SK-N-SH treated with all-trans-retinoic acid at 6 μM for 48 hours (cell line): ENCODE measurements around the gene TVP23A.
A peak's percentile ranks its signal among the peaks of the same experiment; 100 is the strongest.

Experiments used
- ATAC-seq: fragments of 200-7000 bp; cut with Tn5 transposase; 3 replicates; pipeline ENCODE4 v1.9.1; 2020; ENCODE audit warnings: mild to moderate bottlenecking, moderate library complexity
- ARNTL ChIP-seq: fragments of 450-650 bp; formaldehyde crosslinking; IDR thresholded peaks from 2 replicates; pipeline ENCODE4 v1.5.0; 2020; ENCODE audit warnings: low read depth, mild to moderate bottlenecking, moderate library complexity, borderline replicate concordance
- BACH2 ChIP-seq: fragments of 250-450 bp; sonication (Bioruptor Pico); IDR thresholded peaks from 2 replicates; pipeline ENCODE4 v1.9.0; 2021; ENCODE audit warnings: mild to moderate bottlenecking, borderline replicate concordance
- CREB5 ChIP-seq: fragments of 250-450 bp; sonication (Bioruptor Pico); IDR thresholded peaks from 2 replicates; pipeline ENCODE4 v1.5.1; 2020; ENCODE audit warnings: low read depth, mild to moderate bottlenecking, moderate library complexity
- CSRNP3 ChIP-seq: fragments of 250-450 bp; sonication (Bioruptor Pico); IDR thresholded peaks from 2 replicates; pipeline ENCODE4 v1.5.1; 2021; ENCODE audit warnings: mild to moderate bottlenecking, moderate library complexity
- ESRRG ChIP-seq: fragments of 250-450 bp; sonication (Bioruptor Pico); IDR thresholded peaks from 2 replicates; pipeline ENCODE4 v1.6.1; 2021; ENCODE audit warnings: mild to moderate bottlenecking
- ISL1 ChIP-seq: fragments of 250-450 bp; sonication (Bioruptor Pico); IDR thresholded peaks from 2 replicates; pipeline ENCODE4 v2.1.2; 2022; ENCODE audit warnings: mild to moderate bottlenecking, moderate library complexity
- OSR1 ChIP-seq: fragments of 250-450 bp; sonication (Bioruptor Pico); IDR thresholded peaks from 2 replicates; pipeline ENCODE4 v1.8.0; 2022; ENCODE audit warnings: moderate library complexity, mild to moderate bottlenecking, inconsistent platforms
- PATZ1 ChIP-seq: fragments of 250-450 bp; sonication (Bioruptor Pico); IDR thresholded peaks from 2 replicates; pipeline ENCODE4 v1.8.0; 2020; ENCODE audit warnings: mild to moderate bottlenecking, moderate library complexity, borderline replicate concordance
- PPARA ChIP-seq: fragments of 250-450 bp; sonication (Bioruptor Pico); IDR thresholded peaks from 2 replicates; pipeline ENCODE4 v1.5.0; 2020; ENCODE audit warnings: mild to moderate bottlenecking, borderline replicate concordance
- RARB ChIP-seq: fragments of 250-450 bp; sonication (Bioruptor Pico); IDR thresholded peaks from 2 replicates; pipeline ENCODE4 v1.8.0; 2021; ENCODE audit warnings: mild to moderate bottlenecking, moderate library complexity
- SNAI2 ChIP-seq: fragments of 250-450 bp; sonication (Bioruptor Pico); IDR thresholded peaks from 2 replicates; pipeline ENCODE4 v1.5.0; 2020; ENCODE audit warnings: mild to moderate bottlenecking, moderate library complexity
- TCF4 ChIP-seq: fragments of 250-450 bp; sonication (Bioruptor Pico); IDR thresholded peaks from 2 replicates; pipeline ENCODE4 v1.8.0; 2021; ENCODE audit warnings: mild to moderate bottlenecking, moderate library complexity, borderline replicate concordance
- TOX ChIP-seq: fragments of 250-450 bp; sonication (Bioruptor Pico); IDR thresholded peaks from 2 replicates; pipeline ENCODE4 v1.8.0; 2021; ENCODE audit warnings: mild to moderate bottlenecking, moderate library complexity, borderline replicate concordance
- TSHZ2 ChIP-seq: fragments of 250-450 bp; sonication (Bioruptor Pico); IDR thresholded peaks from 2 replicates; pipeline ENCODE4 v1.5.0; 2020; ENCODE audit warnings: mild to moderate bottlenecking, moderate library complexity
- ZC3H10 ChIP-seq: fragments of 250-450 bp; sonication (Bioruptor Pico); IDR thresholded peaks from 2 replicates; pipeline ENCODE4 v1.5.1; 2021; ENCODE audit warnings: mild to moderate bottlenecking, moderate library complexity
- ZFP3 ChIP-seq: fragments of 250-450 bp; sonication (Bioruptor Pico); IDR thresholded peaks from 2 replicates; pipeline ENCODE4 v1.5.0; 2020; ENCODE audit warnings: mild to moderate bottlenecking, moderate library complexity
- ZNF70 ChIP-seq: fragments of 450-650 bp; formaldehyde crosslinking; IDR thresholded peaks from 2 replicates; pipeline ENCODE4 v1.5.0; 2020; ENCODE audit warnings: mild to moderate bottlenecking, moderate library complexity
- TF ChIP-seq, protein P1 (sequence below): fragments of 250-450 bp; sonication (Bioruptor Pico); IDR thresholded peaks from 2 replicates; pipeline ENCODE4 v1.8.0; 2021; ENCODE audit warnings: low read depth, mild to moderate bottlenecking, moderate library complexity, borderline replicate concordance

TVP23A gene

GRCh38 chr16:10737068-10737625 lies 81.4 kb downstream of the TVP23A start:
- TF ChIP-seq ZC3H10 (CRISPR knock-in tag) (no peak), ARNTL (no peak), ZNF70 (no peak), PPARA (CRISPR knock-in tag) (no peak), ESRRG (CRISPR knock-in tag) (no peak), CREB5 (CRISPR knock-in tag) (no peak), CSRNP3 (no peak), TCF4 (no peak), BACH2 (CRISPR knock-in tag) (no peak), OSR1 (no peak), SNAI2 (CRISPR knock-in tag) (no peak), PATZ1 (CRISPR knock-in tag) (no peak)
- TF ChIP-seq, protein P1, sequence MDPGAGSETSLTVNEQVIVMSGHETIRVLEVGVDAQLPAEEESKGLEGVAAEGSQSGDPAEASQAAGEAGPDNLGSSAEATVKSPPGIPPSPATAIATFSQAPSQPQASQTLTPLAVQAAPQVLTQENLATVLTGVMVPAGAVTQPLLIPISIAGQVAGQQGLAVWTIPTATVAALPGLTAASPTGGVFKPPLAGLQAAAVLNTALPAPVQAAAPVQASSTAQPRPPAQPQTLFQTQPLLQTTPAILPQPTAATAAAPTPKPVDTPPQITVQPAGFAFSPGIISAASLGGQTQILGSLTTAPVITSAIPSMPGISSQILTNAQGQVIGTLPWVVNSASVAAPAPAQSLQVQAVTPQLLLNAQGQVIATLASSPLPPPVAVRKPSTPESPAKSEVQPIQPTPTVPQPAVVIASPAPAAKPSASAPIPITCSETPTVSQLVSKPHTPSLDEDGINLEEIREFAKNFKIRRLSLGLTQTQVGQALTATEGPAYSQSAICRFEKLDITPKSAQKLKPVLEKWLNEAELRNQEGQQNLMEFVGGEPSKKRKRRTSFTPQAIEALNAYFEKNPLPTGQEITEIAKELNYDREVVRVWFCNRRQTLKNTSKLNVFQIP (CRISPR knock-in tag), result no peak

GRCh38 chr16:10731790-10732189 lies 86.8 kb downstream of the TVP23A start:
- no peak for ATAC-seq
- TF ChIP-seq ESRRG (CRISPR knock-in tag), result no peak
- TF ChIP-seq TSHZ2, result no peak
- TF ChIP-seq ZFP3 (CRISPR knock-in tag), result no peak
- no peak for TF ChIP-seq CSRNP3
- no peak for TF ChIP-seq TOX (CRISPR knock-in tag)
- TF ChIP-seq ISL1 (CRISPR knock-in tag), result no peak
- no peak for TF ChIP-seq ZNF70
- TF ChIP-seq RARB (CRISPR knock-in tag), result no peak
- no peak for TF ChIP-seq BACH2 (CRISPR knock-in tag)

More at GRCh38 chr16:10737068-10737625, 81.4 kb downstream of the TVP23A start:
- peak; percentile 72 for ATAC-seq
